HG03060 (cell line): Measurements from ENCODE around the gene CYGB.

ENCODE experiments used
- ATAC-seq: cut with Tn5 transposase; IDR thresholded peaks from one replicate; pipeline ENCODE4 v1.9.1; 2021; ENCODE audit warnings: low read depth, moderate number of reproducible peaks; ENCODE audit not compliant: unreplicated experiment

Gene CYGB

GRCh38 chr17:76537578-76538280, at the start of gene CYGB:
Gene CYGB, minus strand, starts transcription at chr17:76537709. Its CDS starts 167 bp downstream, at chr17:76537542.
- ATAC-seq: no peak

- ATAC-seq: no peak
Measured at GRCh38 chr17:76586741-76587487, 49.4 kb upstream of the CYGB start.

GRCh38 chr17:76585649-76586593, 48.4 kb upstream of the CYGB start, which contains the start of gene ST6GALNAC2:
Gene ST6GALNAC2, minus strand, starts transcription at chr17:76585860. Its CDS starts 52 bp downstream, at chr17:76585808.
- ATAC-seq: no peak

GRCh38 chr17:76585033-76585648, 47.6 kb upstream of the CYGB start:
- no peak for ATAC-seq

GRCh38 chr17:76584427-76585032, 47.0 kb upstream of the CYGB start:
- no peak for ATAC-seq

GRCh38 chr17:76582660-76583059, 45.2 kb upstream of the CYGB start:
- no peak for ATAC-seq

GRCh38 chr17:76581515-76581914, 44.0 kb upstream of the CYGB start:
- ATAC-seq: no peak

GRCh38 chr17:76579281-76579680, 41.8 kb upstream of the CYGB start:
- ATAC-seq: no peak

- no peak for ATAC-seq
Measured at GRCh38 chr17:76578376-76578775, 40.9 kb upstream of the CYGB start.

GRCh38 chr17:76577876-76578275, 40.4 kb upstream of the CYGB start:
- ATAC-seq: no peak

- ATAC-seq: no peak
Measured at GRCh38 chr17:76576189-76576588, 38.7 kb upstream of the CYGB start.

- ATAC-seq: no peak
Measured at GRCh38 chr17:76575570-76575969, 38.1 kb upstream of the CYGB start.

GRCh38 chr17:76574166-76574565, 36.7 kb upstream of the CYGB start:
- ATAC-seq: no peak

GRCh38 chr17:76573096-76573495, 35.6 kb upstream of the CYGB start:
- ATAC-seq: no peak

GRCh38 chr17:76572201-76572910, 34.8 kb upstream of the CYGB start:
- no peak for ATAC-seq

- no peak for ATAC-seq
Measured at GRCh38 chr17:76570877-76571471, 33.5 kb upstream of the CYGB start.

- no peak for ATAC-seq
Measured at GRCh38 chr17:76570457-76570856, 32.9 kb upstream of the CYGB start.

- no peak for ATAC-seq
Measured at GRCh38 chr17:76569607-76570279, 32.2 kb upstream of the CYGB start.
